Mucosa of rectum (tissue), 2 donors: ENCODE results near the gene LAMA4.
"Not testable (repeated sequence)": the region's sequence is repeated elsewhere in the genome, so short reads cannot be mapped to it uniquely, and the experiment has no call there.

Experiments
- H3K27ac ChIP-seq, 2 donors: one replicate each; pipeline ENCODE4 v1.7.0; 2013; ENCODE audit warnings: inconsistent platforms in 2 of 2, low read depth in 2 of 2, low read length in 2 of 2
- H3K27me3 ChIP-seq, 2 donors: one replicate each; pipeline ENCODE4 v1.7.0; 2013; ENCODE audit warnings: low read length in 2 of 2; ENCODE audit not compliant: control insufficient read depth in 2 of 2, insufficient read depth in 2 of 2
- H3K36me3 ChIP-seq, 2 donors: one replicate each; pipeline ENCODE4 v1.7.0; 2013; ENCODE audit warnings: low read length in 2 of 2; ENCODE audit not compliant: control insufficient read depth in 2 of 2, insufficient read depth in 2 of 2
- H3K4me1 ChIP-seq, 2 donors: one replicate each; pipeline ENCODE4 v1.7.0; 2013; ENCODE audit warnings: low read length in 2 of 2, mild to moderate bottlenecking in 1 of 2; ENCODE audit not compliant: control insufficient read depth in 2 of 2, insufficient read depth in 2 of 2
- H3K4me3 ChIP-seq, 2 donors: one replicate each; pipeline ENCODE4 v1.7.0; 2013; ENCODE audit warnings: low read length in 2 of 2
- H3K9ac ChIP-seq, 2 donors: one replicate each; pipeline ENCODE4 v1.7.0; 2013; ENCODE audit warnings: low read length in 2 of 2, low read depth in 1 of 2, mild to moderate bottlenecking in 1 of 2
- H3K9me3 ChIP-seq, 2 donors: one replicate each; pipeline ENCODE4 v1.7.0; 2013; ENCODE audit warnings: low read length in 2 of 2; ENCODE audit not compliant: control insufficient read depth in 2 of 2
- donor health status: healthy.
- donor health status: Normal muscosa, but diverticular disease.

Gene LAMA4

DNA sequence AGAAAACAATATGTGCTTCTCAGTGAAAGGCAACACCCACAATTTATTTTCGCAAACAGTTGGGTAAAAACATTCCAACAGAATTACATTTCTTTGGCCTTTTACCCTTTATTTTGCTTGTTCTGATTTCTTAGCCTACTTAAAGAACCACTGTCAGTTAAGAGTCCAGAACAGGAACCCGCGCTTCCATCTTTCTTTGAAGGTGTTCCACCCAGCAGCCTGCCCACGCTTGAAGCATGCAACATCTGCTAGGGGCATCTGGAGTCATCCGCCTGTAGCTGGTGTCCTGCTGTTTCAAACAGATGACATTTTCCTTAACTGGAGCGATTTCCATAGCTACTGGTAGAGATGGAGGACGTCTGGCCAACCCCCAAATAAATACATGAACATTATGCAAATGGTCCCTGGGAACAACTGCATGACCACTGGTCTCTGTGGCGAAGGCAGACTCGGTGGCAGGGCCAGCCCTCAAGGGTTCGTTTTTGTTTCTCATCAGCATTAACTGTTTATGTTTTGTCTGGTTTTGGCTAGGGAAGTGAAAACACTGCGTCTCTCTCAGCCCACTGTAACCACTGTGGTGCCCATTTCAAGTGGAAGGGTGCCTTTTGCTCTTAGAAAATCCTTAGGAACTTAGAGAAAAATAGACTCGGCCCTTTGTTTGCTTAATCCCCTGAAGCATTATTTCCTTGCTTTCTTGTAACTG is 51.6 kb downstream of the LAMA4 start:
- Histone ChIP-seq H3K27ac (peak overlapping the region; percentile 18 to 41), H3K4me1 (peaks cover 0 to 2% of the 10 kb centered on the region in 2 donors), H3K27me3 (no peaks in the 10 kb centered on the region), H3K9ac (no peak overlapping the region), H3K4me3 (no peak overlapping the region), H3K9me3 (no peaks in the 10 kb centered on the region), H3K36me3 (no peaks in the 10 kb centered on the region)

DNA sequence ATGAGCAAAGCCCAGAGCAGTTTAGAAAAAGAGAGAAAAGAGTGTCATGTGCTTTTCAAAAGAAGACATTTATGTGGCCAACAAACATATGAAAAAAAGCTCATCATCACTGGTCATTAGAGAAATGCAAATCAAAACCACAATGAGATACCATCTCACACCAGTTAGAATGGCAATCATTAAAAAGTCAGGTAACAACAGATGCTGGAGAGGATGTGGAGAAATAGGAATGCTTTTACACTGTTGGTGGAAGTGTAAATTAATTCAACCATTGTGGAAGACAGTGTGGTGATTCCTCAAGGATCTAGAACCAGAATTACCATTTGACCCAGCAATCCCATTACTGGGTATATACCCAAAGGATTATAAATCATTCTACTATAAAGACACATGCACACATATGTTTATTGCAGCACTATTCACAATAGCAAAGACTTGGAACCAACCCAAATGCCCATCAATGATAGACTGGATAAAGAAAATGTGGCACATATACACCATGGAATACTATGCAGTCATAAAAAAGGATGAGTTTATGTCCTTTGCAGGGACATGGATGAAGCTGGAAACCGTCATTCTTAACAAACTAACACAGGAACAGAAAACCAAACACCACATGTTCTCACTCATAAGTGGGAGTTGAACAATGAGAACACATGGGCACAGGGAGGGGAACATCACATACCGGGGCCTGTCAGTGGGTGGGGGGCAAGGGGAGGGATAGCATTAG is 54.0 kb downstream of the LAMA4 start:
- H3K36me3 ChIP-seq, H3K27ac ChIP-seq, H3K4me1 ChIP-seq, H3K27me3 ChIP-seq, H3K9ac ChIP-seq, H3K4me3 ChIP-seq, H3K9me3 ChIP-seq: not testable (repeated sequence)

DNA sequence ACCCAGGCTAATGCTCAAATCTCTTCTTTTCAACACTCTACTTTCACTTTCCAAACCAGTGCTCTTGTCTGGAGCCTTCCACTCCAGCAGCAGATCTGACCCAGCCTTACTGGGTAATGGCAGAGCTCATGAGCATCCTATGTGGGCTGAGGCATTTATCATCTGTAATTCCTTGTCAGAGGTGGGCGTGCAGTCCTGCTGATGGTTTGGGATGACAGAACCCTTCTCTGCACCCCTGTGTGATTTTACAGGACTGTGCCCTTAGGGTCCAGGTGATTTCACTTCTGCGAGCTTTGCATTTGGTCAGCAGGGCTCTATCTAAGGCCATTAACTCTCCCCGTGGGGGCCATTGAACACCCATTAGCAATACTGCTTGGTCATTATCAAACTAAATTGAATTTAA is 55.4 kb downstream of the LAMA4 start:
- Histone ChIP-seq H3K9ac (no peak overlapping the region), H3K27me3 (no peaks in the 10 kb centered on the region), H3K4me1 (no peaks in the 10 kb centered on the region), H3K9me3 (no peaks in the 10 kb centered on the region), H3K4me3 (no peak overlapping the region), H3K27ac (no peak overlapping the region), H3K36me3 (no peaks in the 10 kb centered on the region)

DNA sequence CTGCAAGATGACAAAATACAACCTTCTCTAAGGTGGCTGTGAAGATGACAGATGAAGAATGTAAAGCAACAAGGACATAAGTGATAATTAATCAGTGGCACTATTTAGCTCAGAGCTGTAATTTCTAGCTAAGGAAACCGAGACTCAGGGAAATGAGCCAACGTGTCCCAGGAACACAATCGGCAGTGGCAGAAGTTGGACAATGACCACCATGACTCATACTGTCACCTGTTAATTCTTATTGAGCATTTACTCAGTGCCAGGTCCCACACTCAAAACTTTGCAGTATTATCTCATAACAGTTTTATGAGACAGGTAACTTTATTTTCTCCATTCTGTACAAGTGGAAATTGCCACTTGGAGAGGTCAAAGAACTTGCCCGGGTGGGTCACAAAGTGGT is 55.8 kb downstream of the LAMA4 start:
- Histone ChIP-seq H3K27ac (no peak overlapping the region), H3K4me3 (no peak overlapping the region), H3K36me3 (no peaks in the 10 kb centered on the region), H3K9ac (no peak overlapping the region), H3K9me3 (no peaks in the 10 kb centered on the region), H3K27me3 (no peaks in the 10 kb centered on the region), H3K4me1 (no peaks in the 10 kb centered on the region)

DNA sequence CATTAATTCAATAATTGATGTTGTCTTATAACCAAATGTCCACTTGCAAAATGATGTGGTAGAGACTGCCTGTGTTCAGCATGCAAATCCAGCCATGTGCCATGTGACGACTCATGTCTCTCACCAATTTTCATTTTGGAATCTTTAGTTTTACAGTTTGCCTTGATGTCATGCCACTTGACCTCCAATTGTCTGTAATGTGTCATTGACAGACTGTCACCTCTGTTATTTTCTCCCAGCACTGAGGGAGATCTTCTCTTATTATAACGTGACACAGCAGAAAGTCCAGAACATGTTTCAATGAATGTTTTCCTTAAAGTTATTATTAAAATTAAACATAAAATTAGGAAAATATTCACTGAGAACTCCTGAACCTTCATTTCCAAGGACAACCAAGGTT is 56.7 kb downstream of the LAMA4 start:
- H3K27me3 ChIP-seq: no peaks in the 10 kb centered on the region
- no peak overlapping the region for H3K4me3 ChIP-seq
- no peak overlapping the region for H3K9ac ChIP-seq
- H3K36me3 ChIP-seq: no peaks in the 10 kb centered on the region
- no peaks in the 10 kb centered on the region for H3K9me3 ChIP-seq
- H3K4me1 ChIP-seq: no peaks in the 10 kb centered on the region
- H3K27ac ChIP-seq: no peak overlapping the region

DNA sequence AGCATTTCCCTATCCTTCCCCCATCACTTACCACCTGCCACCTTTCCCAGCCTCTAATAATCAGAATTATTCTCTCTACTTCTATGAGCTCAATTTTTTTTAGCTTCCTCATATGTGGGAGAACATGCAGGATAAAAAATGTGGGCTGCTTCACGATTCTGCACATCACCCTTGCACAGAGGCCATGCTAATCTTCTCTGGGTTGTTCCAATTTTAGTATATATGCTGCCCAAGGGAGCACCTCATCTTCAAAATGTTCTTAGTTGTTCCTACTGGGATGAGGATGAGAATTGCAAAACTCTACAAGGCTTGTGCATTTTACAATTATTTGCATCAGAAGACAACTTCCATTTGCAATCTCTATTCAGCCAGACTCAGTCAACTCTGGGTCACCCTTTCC is 58.1 kb downstream of the LAMA4 start:
- Histone ChIP-seq H3K27ac (no peak overlapping the region), H3K36me3 (no peaks in the 10 kb centered on the region), H3K4me1 (no peaks in the 10 kb centered on the region)

DNA sequence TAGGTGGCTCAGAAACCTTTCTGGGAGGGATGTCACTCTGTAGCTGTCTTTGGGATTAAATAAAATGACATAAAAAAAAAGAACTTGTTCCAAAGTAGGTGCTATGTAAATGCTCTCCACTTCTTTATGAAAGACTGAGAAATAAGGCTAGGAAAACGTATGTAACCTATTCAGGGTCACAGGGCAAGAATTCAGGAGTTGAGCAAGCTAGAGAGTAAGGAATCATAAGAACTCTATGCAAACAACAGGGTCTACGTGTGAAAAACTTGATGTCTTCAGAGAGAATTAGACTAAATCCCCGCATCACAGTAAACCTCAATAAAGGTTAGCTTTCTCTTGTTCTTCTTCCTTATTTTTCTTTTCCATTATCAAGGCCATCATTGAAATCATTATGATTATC is 59.2 kb downstream of the LAMA4 start:
- no peaks in the 10 kb centered on the region for H3K36me3 ChIP-seq
- no peak overlapping the region for H3K9ac ChIP-seq
- no peaks in the 10 kb centered on the region for H3K4me1 ChIP-seq
- no peaks in the 10 kb centered on the region for H3K27me3 ChIP-seq
- H3K27ac ChIP-seq: no peak overlapping the region
- H3K4me3 ChIP-seq: no peak overlapping the region
- no peaks in the 10 kb centered on the region for H3K9me3 ChIP-seq

More for the DNA sequence above, 58.1 kb downstream of the LAMA4 start:
- Histone ChIP-seq H3K4me3 (no peak overlapping the region), H3K9ac (no peak overlapping the region), H3K9me3 (no peaks in the 10 kb centered on the region), H3K27me3 (no peaks in the 10 kb centered on the region)

DNA sequence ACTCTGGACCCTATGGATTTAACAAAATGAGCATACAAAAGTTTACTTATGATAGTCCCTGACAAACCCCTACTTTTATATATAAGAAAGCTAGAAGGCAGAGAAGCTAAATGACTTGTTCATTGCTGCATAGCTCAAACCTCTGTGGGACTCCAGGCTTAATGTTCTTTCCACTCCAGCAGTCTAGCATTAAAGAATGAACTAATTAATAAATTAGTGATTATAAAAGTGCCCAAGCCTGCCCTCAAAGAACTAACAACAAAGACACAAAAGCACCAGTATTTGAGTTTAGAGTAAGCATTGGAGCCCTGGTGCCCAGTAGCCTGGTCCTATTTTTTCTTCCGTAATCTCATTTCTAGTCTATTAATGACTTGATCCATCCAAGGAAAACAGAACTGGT is 59.9 kb downstream of the LAMA4 start:
- Histone ChIP-seq H3K4me3 (no peak overlapping the region), H3K27ac (no peak overlapping the region), H3K36me3 (no peaks in the 10 kb centered on the region), H3K9ac (no peak overlapping the region), H3K9me3 (no peaks in the 10 kb centered on the region), H3K4me1 (no peaks in the 10 kb centered on the region), H3K27me3 (no peaks in the 10 kb centered on the region)

DNA sequence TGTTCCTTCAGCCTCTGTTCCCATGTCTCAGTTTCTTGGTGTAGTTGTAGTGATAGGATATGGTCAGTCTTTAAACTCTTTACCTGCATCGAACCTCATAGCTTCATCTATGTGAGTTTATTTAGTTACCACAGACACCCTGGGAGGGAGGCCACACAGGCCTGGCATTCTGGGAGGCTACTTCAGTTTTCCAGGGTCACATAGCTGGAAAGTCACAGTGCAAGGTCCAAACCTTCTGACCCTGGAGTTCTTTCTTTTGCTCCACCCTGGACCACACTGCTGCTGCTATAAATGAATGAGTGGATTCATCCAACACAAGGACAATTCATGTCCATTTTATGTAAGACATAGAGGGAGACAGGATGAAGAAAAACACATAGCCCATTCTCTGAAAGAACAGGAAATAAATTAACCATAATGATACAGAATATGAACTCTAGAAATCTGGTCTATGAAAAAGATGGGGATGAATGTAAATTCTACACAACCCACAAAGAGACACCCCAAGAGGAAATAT is 60.8 kb downstream of the LAMA4 start:
- no peak overlapping the region for H3K4me3 ChIP-seq
- no peaks in the 10 kb centered on the region for H3K9me3 ChIP-seq
- H3K27me3 ChIP-seq: no peaks in the 10 kb centered on the region
- no peak overlapping the region for H3K27ac ChIP-seq
- H3K36me3 ChIP-seq: no peaks in the 10 kb centered on the region
- H3K9ac ChIP-seq: no peak overlapping the region
- H3K4me1 ChIP-seq: no peaks in the 10 kb centered on the region

DNA sequence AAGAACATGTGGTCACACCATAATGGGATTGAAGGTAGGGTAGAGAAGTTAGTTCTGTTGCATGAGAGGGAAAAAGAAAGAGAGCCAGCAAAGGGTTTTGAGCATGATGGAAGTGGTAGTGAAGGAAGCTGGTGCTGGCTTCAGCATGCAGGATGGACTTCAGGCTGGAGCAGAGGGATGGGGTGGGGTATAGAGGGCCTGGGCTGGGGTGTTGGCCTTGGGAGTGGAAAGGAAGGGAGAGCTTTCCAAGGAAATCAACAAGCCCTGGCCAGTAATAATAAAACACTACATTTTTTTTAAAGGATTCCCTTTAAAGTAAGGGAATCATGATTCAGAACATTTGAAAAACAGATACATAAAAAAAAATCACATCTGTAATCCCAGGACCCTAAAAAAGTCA is 61.2 kb downstream of the LAMA4 start:
- Histone ChIP-seq H3K4me3 (no peak overlapping the region), H3K27me3 (no peaks in the 10 kb centered on the region), H3K9me3 (no peaks in the 10 kb centered on the region), H3K9ac (no peak overlapping the region), H3K27ac (no peak overlapping the region), H3K36me3 (no peaks in the 10 kb centered on the region), H3K4me1 (no peaks in the 10 kb centered on the region)
